Mammary epithelial cell (primary cell): ENCODE data around the gene MYO16.

Experiments used
- EZH2 ChIP-seq: IDR thresholded peaks from 2 replicates; pipeline ENCODE4 v1.6.1; 2012; ENCODE audit warnings: low read length, inconsistent platforms, borderline replicate concordance
- TF ChIP-seq, protein P1 (sequence below), 2 donors: IDR thresholded peaks in 1 of 2; conservative IDR thresholded peaks in 1 of 2; 2 replicates each; pipeline ENCODE4 v1.5.1; 2011 to 2012; ENCODE audit warnings: inconsistent platforms in 2 of 2, low read length in 2 of 2, mild to moderate bottlenecking in 2 of 2, control low read depth in 1 of 2, low read depth in 1 of 2; ENCODE audit not compliant: insufficient read depth in 1 of 2; ENCODE audit errors: extremely low read depth in 1 of 2

DNA sequence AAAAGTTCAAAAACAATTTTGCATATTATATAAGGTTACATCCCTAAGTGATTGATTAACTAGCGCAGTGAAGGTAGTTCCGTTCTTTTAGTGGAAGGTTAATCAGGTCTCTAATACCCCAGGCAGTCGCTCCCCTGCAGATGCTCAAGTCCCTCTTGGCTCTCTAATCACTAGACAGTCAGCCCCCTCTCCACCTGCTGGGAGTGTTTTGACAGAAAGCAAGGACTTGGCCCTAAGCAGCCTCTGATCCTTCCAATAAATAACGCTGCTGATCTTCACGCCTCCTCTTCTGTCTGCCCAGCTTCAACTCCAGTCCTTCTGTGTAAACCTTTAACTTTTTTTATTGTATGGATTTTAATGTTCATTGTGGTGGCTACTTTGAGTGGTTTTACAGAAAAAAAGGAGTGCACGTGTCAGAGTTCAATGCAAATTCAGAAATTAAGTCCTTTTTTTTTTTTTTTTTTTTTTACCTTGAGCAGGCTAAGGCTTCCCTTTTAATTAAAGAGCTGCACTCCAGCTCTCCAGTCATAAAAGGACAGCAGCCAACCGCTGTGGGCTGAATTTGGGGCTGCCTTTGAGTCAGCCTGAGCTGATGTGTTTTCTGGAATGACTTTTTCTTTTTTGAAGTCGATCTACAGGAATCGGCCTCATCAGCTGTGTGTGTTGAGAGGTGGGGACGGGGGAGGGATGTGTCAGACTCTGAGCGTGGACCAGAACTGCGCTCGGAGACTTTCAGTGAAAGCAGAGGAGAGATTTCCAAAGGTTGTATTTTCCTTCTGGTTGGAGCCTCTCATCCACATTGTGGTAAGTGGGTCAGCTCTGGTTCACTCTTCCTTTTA lies 33.8 kb upstream of the MYO16 start:
- TF ChIP-seq, protein P1, sequence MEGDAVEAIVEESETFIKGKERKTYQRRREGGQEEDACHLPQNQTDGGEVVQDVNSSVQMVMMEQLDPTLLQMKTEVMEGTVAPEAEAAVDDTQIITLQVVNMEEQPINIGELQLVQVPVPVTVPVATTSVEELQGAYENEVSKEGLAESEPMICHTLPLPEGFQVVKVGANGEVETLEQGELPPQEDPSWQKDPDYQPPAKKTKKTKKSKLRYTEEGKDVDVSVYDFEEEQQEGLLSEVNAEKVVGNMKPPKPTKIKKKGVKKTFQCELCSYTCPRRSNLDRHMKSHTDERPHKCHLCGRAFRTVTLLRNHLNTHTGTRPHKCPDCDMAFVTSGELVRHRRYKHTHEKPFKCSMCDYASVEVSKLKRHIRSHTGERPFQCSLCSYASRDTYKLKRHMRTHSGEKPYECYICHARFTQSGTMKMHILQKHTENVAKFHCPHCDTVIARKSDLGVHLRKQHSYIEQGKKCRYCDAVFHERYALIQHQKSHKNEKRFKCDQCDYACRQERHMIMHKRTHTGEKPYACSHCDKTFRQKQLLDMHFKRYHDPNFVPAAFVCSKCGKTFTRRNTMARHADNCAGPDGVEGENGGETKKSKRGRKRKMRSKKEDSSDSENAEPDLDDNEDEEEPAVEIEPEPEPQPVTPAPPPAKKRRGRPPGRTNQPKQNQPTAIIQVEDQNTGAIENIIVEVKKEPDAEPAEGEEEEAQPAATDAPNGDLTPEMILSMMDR (conservative IDR thresholded peaks at IDR 0.05 in 1 of 2, IDR thresholded peaks at IDR 0.05 in 1 of 2; ENCODE audit: extremely low read depth in 1 of 2, insufficient read depth in 1 of 2, low read depth in 1 of 2, low read length in 2 of 2) = no peak
- no peak for TF ChIP-seq EZH2
